GM12892 (cell line): ENCODE measurements around the gene MAP2K6.

ENCODE experiments used
- POLR2A ChIP-seq: IDR thresholded peaks from 2 replicates; pipeline ENCODE4 v1.6.1; 2011; ENCODE audit warnings: low read depth, low read length, control low read depth
- POLR2AphosphoS5 ChIP-seq: IDR thresholded peaks from 2 replicates; pipeline ENCODE4 v1.6.1; 2011; ENCODE audit warnings: low read depth, low read length, control low read depth
- TAF1 ChIP-seq: IDR thresholded peaks from 2 replicates; pipeline ENCODE4 v1.6.1; 2011; ENCODE audit warnings: low read depth, mild to moderate bottlenecking, control low read depth, low read length, borderline replicate concordance

- TF ChIP-seq POLR2A (no peak), POLR2AphosphoS5 (no peak), TAF1 (no peak)
Measured at GRCh38 chr17:69477204-69477902, 62.9 kb downstream of the MAP2K6 start.
